Prostate gland (tissue), 2 donors: ENCODE measurements around the gene BCL2L1.

Experiments
- CTCF ChIP-seq, 4 experiments: fragments of 200-600 bp in 2 of 4; fragments of 450-650 bp in 2 of 4; sonication (generic) in 2 of 4; IDR thresholded peaks; 1 replicate in 3 of 4; 2 replicates in 1 of 4; pipeline ENCODE4 v1.5.1; 2016 to 2019; ENCODE audit warnings: antibody characterized with exemption in 4 of 4, mild to moderate bottlenecking in 2 of 4, moderate library complexity in 2 of 4
- POLR2A ChIP-seq: fragments of 450-650 bp; IDR thresholded peaks from one replicate; pipeline ENCODE4 v1.6.1; 2016; ENCODE audit warnings: antibody characterized with exemption, mild to moderate bottlenecking
- POLR2AphosphoS5 ChIP-seq: sonication (generic); formaldehyde crosslinking; IDR thresholded peaks from one replicate; pipeline ENCODE4 v1.6.1; 2017; ENCODE audit warnings: antibody characterized with exemption

- TF ChIP-seq POLR2AphosphoS5: no peak
- TF ChIP-seq POLR2A: no peak
- peak in 1 of 4 experiments; percentile 6 for TF ChIP-seq CTCF (IDR thresholded peaks at IDR 0.05)
Observed at GRCh38 chr20:31713312-31714273, 9.1 kb downstream of the BCL2L1 start.
